ENCODE measurements around the gene SIRT1.
"Not testable (repeated sequence)": the region's sequence is repeated elsewhere in the genome, so short reads cannot be mapped to it uniquely, and the experiment has no call there.

SIRT1 gene

GRCh38 chr10:67965456-67965855, 81.0 kb downstream of the SIRT1 start:
- DNase-seq (ENCODE audit: low read depth) = no peak

- not testable (repeated sequence) for DNase-seq (ENCODE audit: low read depth)
Measured at GRCh38 chr10:67966035-67966434, 81.6 kb downstream of the SIRT1 start.
